ENCODE data around the gene GTF2H3. TPM values are rescaled to one million over a fixed set of nuclear protein-coding genes. Genes with fewer than 3 reads are reported as not detected.

The GTF2H3 gene
- total RNA-seq, 1 donor from 2014 or later = 53.2 TPM

DNA sequence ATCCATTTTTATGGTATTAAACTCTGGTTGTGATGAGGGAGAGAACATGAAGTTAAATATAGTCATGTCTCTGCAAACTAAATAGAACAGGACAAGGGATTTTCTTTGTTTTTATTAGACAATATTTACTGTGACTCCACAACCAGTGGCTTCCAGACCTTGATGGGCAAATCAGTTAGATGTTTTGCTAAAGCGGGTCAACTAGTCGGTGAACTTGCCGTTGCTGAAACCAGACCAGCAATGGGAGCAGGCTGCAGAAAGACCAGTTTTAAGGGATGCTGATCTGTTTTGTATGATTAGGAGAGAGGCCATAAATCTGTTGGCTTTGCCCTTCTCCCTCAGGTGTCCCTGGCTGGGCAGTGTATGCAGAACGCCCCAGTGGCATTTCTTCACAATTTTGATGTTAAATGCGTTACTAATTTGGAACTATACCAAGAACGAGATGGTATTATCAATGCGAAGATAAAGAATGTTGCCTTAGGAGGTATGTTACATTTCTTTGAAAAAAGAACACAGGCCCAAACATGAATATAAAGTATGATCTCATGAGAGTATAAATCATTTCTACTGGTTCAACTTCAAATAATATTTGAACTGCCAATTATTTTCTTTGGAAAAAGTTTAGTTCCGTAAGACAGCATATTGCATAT lies 56.7 kb downstream of the GTF2H3 start:
- peaks cover 3% of the 10 kb centered on the region for H3K36me3 Mint-ChIP-seq (ENCODE audit: low read depth)

GRCh38 chr12:123696207-123696606 lies 62.6 kb downstream of the GTF2H3 start:
- H3K9me3 Mint-ChIP-seq = no peaks in the 10 kb centered on the region
- no peak overlapping the region for H3K4me3 Mint-ChIP-seq (ENCODE audit: low read depth)
- no peak for DNase-seq (ENCODE audit: low spot score)
- H3K4me1 Mint-ChIP-seq (ENCODE audit: low read depth) = no peaks in the 10 kb centered on the region
- no peaks in the 10 kb centered on the region for H3K27me3 Mint-ChIP-seq (ENCODE audit: low read depth)
- peaks cover 3% of the 10 kb centered on the region for H3K36me3 Mint-ChIP-seq (ENCODE audit: low read depth)
- intact Hi-C loops (cut with micrococcal nuclease) = no loop called here
- H3K27ac Mint-ChIP-seq = no peak overlapping the region

More for the DNA sequence above, 56.7 kb downstream of the GTF2H3 start:
- intact Hi-C loops (cut with micrococcal nuclease) = no loop called here
- no peak for DNase-seq (ENCODE audit: low spot score)
- no peak overlapping the region for H3K27ac Mint-ChIP-seq
- no peaks in the 10 kb centered on the region for H3K27me3 Mint-ChIP-seq (ENCODE audit: low read depth)
- no peaks in the 10 kb centered on the region for H3K4me1 Mint-ChIP-seq (ENCODE audit: low read depth)
- H3K4me3 Mint-ChIP-seq (ENCODE audit: low read depth) = no peak overlapping the region
- no peaks in the 10 kb centered on the region for H3K9me3 Mint-ChIP-seq

GRCh38 chr12:123696646-123697045 lies 63.0 kb downstream of the GTF2H3 start:
- no peak for DNase-seq (ENCODE audit: low spot score)
- Mint-ChIP-seq H3K36me3 (ENCODE audit: low read depth) (peaks cover 3% of the 10 kb centered on the region), H3K9me3 (no peaks in the 10 kb centered on the region), H3K27me3 (ENCODE audit: low read depth) (no peaks in the 10 kb centered on the region), H3K4me3 (ENCODE audit: low read depth) (no peak overlapping the region), H3K27ac (no peak overlapping the region), H3K4me1 (ENCODE audit: low read depth) (no peaks in the 10 kb centered on the region)
- intact Hi-C loops (cut with micrococcal nuclease) = no loop called here

- no peaks in the 10 kb centered on the region for H3K36me3 Mint-ChIP-seq (ENCODE audit: low read depth)
- H3K4me3 Mint-ChIP-seq (ENCODE audit: low read depth) = no peak overlapping the region
- no peaks in the 10 kb centered on the region for H3K9me3 Mint-ChIP-seq
- no peaks in the 10 kb centered on the region for H3K27me3 Mint-ChIP-seq (ENCODE audit: low read depth)
- peaks cover 2% of the 10 kb centered on the region for H3K4me1 Mint-ChIP-seq (ENCODE audit: low read depth)
- intact Hi-C loops (cut with micrococcal nuclease) = no loop called here
- H3K27ac Mint-ChIP-seq = no peak overlapping the region
- no peak for DNase-seq (ENCODE audit: low spot score)
Measured at GRCh38 chr12:123705935-123706334, 72.3 kb downstream of the GTF2H3 start.

DNA sequence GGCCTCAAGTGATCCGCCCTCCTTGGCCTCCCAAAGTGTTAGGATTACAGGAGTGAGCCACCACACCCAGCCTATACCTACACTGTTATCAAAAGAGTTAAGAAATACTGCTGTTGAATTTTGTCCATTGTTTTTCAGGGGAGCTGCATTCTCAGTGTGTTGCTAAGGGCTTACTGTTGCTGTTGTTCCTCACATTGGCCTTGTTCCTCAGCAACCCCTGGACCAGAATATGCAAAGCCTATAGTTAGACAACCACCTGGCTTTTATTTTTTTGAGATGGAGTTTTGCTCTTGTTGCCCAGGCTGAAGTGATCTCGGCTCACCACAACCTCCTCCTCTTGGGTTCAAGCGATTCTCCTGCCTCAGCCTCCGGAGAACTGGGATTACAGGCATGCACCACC lies 73.8 kb downstream of the GTF2H3 start:
- peaks cover 6% of the 10 kb centered on the region for H3K4me1 Mint-ChIP-seq (ENCODE audit: low read depth)
- H3K27me3 Mint-ChIP-seq (ENCODE audit: low read depth) = no peaks in the 10 kb centered on the region
- H3K36me3 Mint-ChIP-seq (ENCODE audit: low read depth) = no peaks in the 10 kb centered on the region
- intact Hi-C loops (cut with micrococcal nuclease) = no loop called here
- no peak for DNase-seq (ENCODE audit: low spot score)
- H3K27ac Mint-ChIP-seq = no peak overlapping the region
- H3K9me3 Mint-ChIP-seq = no peaks in the 10 kb centered on the region
- H3K4me3 Mint-ChIP-seq (ENCODE audit: low read depth) = no peak overlapping the region

Other genes starting within 250 kb of the GTF2H3 start
- 72.7 and 74.1 TPM in 2 replicates for gene KMT5A, start 249.7 kb upstream of the GTF2H3 start, total RNA-seq
- gene RILPL2, start 197.1 kb upstream of the GTF2H3 start, total RNA-seq = 15.7 and 16.3 TPM in 2 replicates
- gene SNRNP35, start 175.7 kb upstream of the GTF2H3 start, total RNA-seq = 27.1 and 36.4 TPM in 2 replicates
- 5.9 and 6.0 TPM in 2 replicates for gene RILPL1, start 100.1 kb upstream of the GTF2H3 start, total RNA-seq
- gene TMED2, start 49.3 kb upstream of the GTF2H3 start, total RNA-seq = 213 and 221 TPM in 2 replicates
- gene DDX55, start 31.7 kb upstream of the GTF2H3 start, total RNA-seq = 60.0 and 63.2 TPM in 2 replicates
- 65.8 and 66.0 TPM in 2 replicates for gene EIF2B1, start 143 bp upstream of the GTF2H3 start, total RNA-seq
- gene TCTN2, start 37.3 kb downstream of the GTF2H3 start, total RNA-seq = 3.0 and 3.3 TPM in 2 replicates
- 115 and 122 TPM in 2 replicates for gene ATP6V0A2, start 78.5 kb downstream of the GTF2H3 start, total RNA-seq
- 0.25 and 0.41 TPM in 2 replicates for gene DNAH10, start 128.5 kb downstream of the GTF2H3 start, total RNA-seq